Neural cell (in vitro differentiated cells): Measurements from ENCODE around the gene DIAPH2. TPM values are rescaled to one million over a fixed set of nuclear protein-coding genes. Genes with fewer than 3 reads are reported as not detected.
"Not testable (repeated sequence)": the region's sequence is repeated elsewhere in the genome, so short reads cannot be mapped to it uniquely, and the experiment has no call there.

Experiments
- H2AFZ ChIP-seq: fragments of 200-600, 300-800 bp; sonication (generic), shearing (Covaris generic); 2 replicates; pipeline ENCODE4 v1.6.0; 2014; ENCODE audit warnings: low read depth, mild to moderate bottlenecking, antibody characterized with exemption, low read length, moderate library complexity
- H3F3A ChIP-seq: fragments of 200-600 bp; shearing (Covaris generic); 2 replicates; pipeline ENCODE4 v1.6.1; 2016; ENCODE audit warnings: mild to moderate bottlenecking, moderate library complexity, mixed read lengths, antibody characterized with exemption, low read length; ENCODE audit not compliant: insufficient read depth, poor library complexity, severe bottlenecking
- H3K27ac ChIP-seq: fragments of 200-600, 300-800 bp; sonication (generic), shearing (Covaris generic); 2 replicates; pipeline ENCODE4 v1.5.1; 2014; ENCODE audit warnings: mild to moderate bottlenecking, low read length, moderate library complexity
- H3K27me3 ChIP-seq: fragments of 300-800, 200-600 bp; sonication (generic), shearing (Covaris generic); 2 replicates; pipeline ENCODE4 v1.6.0; 2014; ENCODE audit warnings: mild to moderate bottlenecking, low read depth, low read length, moderate library complexity; ENCODE audit not compliant: insufficient read depth
- H3K36me3 ChIP-seq: fragments of 300-800, 200-600 bp; sonication (generic), shearing (Covaris generic); 2 replicates; pipeline ENCODE4 v1.5.1; 2014; ENCODE audit warnings: mild to moderate bottlenecking, antibody characterized with exemption, low read length, moderate library complexity; ENCODE audit not compliant: insufficient read depth
- H3K4me2 ChIP-seq: fragments of 300-800, 200-600 bp; sonication (generic), shearing (Covaris generic); 2 replicates; pipeline ENCODE4 v1.6.0; 2014; ENCODE audit warnings: mild to moderate bottlenecking, low read length
- H3K4me3 ChIP-seq: fragments of 300-800, 200-600 bp; sonication (generic), shearing (Covaris generic); 2 replicates; pipeline ENCODE4 v1.5.1; 2014; ENCODE audit warnings: mild to moderate bottlenecking, low read length, moderate library complexity
- H3K79me2 ChIP-seq: fragments of 200-600 bp; shearing (Covaris generic); replicated peaks from 2 replicates; pipeline ENCODE4 v1.6.0; 2014; ENCODE audit warnings: mild to moderate bottlenecking, low read length, moderate library complexity; ENCODE audit not compliant: insufficient read depth
- H3K9ac ChIP-seq: fragments of 300-800, 200-600 bp; sonication (generic), shearing (Covaris generic); 2 replicates; pipeline ENCODE4 v1.6.1; 2016; ENCODE audit warnings: mild to moderate bottlenecking, low read length, mixed read lengths
- H3K9me2 ChIP-seq: fragments of 200-600 bp; shearing (Covaris generic); 2 replicates; pipeline ENCODE4 v1.6.1; 2016; ENCODE audit warnings: mild to moderate bottlenecking, low read length, mixed read lengths; ENCODE audit not compliant: insufficient read depth
- H3K9me3 ChIP-seq: fragments of 200-600, 300-800 bp; sonication (generic), shearing (Covaris generic); 2 replicates; pipeline ENCODE4 v1.6.1; 2016; ENCODE audit warnings: mild to moderate bottlenecking, mixed run types, low read length, moderate library complexity, mixed read lengths
- H4K20me1 ChIP-seq: fragments of 200-600 bp; shearing (Covaris generic); 2 replicates; pipeline ENCODE4 v1.6.1; 2016; ENCODE audit warnings: mild to moderate bottlenecking, mixed run types; ENCODE audit not compliant: insufficient read depth
- EP300 ChIP-seq: fragments of 450-650 bp; conservative IDR thresholded peaks from 2 replicates; pipeline ENCODE4 v1.6.1; 2014; ENCODE audit warnings: antibody characterized with exemption, mild to moderate bottlenecking, moderate library complexity; ENCODE audit not compliant: poor library complexity, severe bottlenecking
- EZH2 ChIP-seq: fragments of 200-600, 300-800 bp; shearing (Covaris generic), sonication (generic); IDR thresholded peaks from 2 replicates; pipeline ENCODE4 v1.6.1; 2014; ENCODE audit warnings: antibody characterized with exemption, low read length, borderline replicate concordance, mild to moderate bottlenecking; ENCODE audit not compliant: insufficient read depth, poor library complexity, severe bottlenecking
- MXI1 ChIP-seq: fragments of 450-650 bp; conservative IDR thresholded peaks from 2 replicates; pipeline ENCODE4 v1.6.1; 2014; ENCODE audit warnings: antibody characterized with exemption, mild to moderate bottlenecking; ENCODE audit not compliant: poor library complexity, severe bottlenecking
- POLR2AphosphoS5 ChIP-seq: IDR thresholded peaks from 2 replicates; pipeline ENCODE4 v1.6.1; 2012
- RAD21 ChIP-seq: fragments of 450-650 bp; conservative IDR thresholded peaks from 2 replicates; pipeline ENCODE4 v1.6.1; 2014; ENCODE audit warnings: antibody characterized with exemption, mild to moderate bottlenecking, moderate library complexity
- SMC3 ChIP-seq: fragments of 450-650 bp; conservative IDR thresholded peaks from 2 replicates; pipeline ENCODE4 v1.6.1; 2014; ENCODE audit warnings: antibody characterized with exemption, mild to moderate bottlenecking, moderate library complexity; ENCODE audit not compliant: poor library complexity
- TAF1 ChIP-seq: IDR thresholded peaks from 2 replicates; pipeline ENCODE4 v1.6.1; 2012; ENCODE audit warnings: low read depth
- polyA plus RNA-seq: library from polyadenylated mRNA; depleted of rRNA; stranded (reverse); fragments of >200 nt; gene quantifications from 2 replicates; pipeline ENCODE4 v1.2.3, GENCODE V29; 2014
- TF ChIP-seq, protein P1 (sequence below): fragments of 450-650 bp; IDR thresholded peaks from 2 replicates; pipeline ENCODE4 v1.5.1; 2014; ENCODE audit warnings: antibody characterized with exemption, mild to moderate bottlenecking, moderate library complexity; ENCODE audit not compliant: poor library complexity, severe bottlenecking
- TF ChIP-seq, protein P2 (sequence below): IDR thresholded peaks from 2 replicates; pipeline ENCODE4 v1.6.1; 2012; ENCODE audit warnings: borderline replicate concordance

Gene DIAPH2
- polyA plus RNA-seq, 1 donor from 2014 or later = 0.07 TPM

DNA sequence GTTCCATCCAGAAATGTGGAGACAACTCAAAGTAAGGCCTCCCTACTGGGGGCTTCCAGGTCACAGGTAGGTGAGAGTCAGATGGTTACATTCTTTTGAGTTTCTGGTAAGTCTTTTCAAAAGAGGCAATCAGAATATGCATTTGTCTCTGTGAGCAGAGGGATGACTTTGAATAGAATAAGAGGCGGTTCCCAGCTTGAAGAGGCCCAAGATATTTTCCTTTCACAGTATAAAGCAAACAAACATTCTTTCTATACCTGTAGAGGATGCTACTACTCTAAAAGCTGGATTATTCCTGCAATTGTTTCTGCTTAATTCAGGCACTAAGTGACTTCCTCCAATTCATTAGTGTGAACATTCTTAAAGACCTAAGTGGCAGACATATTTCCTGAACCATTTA, 44.4 kb downstream of the DIAPH2 start:
- Histone ChIP-seq H3K27ac (no peak overlapping the region), H3K4me2 (no peak overlapping the region), H3F3A (no peaks in the 10 kb centered on the region), H3K27me3 (no peaks in the 10 kb centered on the region), H4K20me1 (no peaks in the 10 kb centered on the region), H3K9ac (no peak overlapping the region), H3K79me2 (no peaks in the 10 kb centered on the region), H3K36me3 (no peaks in the 10 kb centered on the region), H3K9me3 (no peaks in the 10 kb centered on the region), H3K4me3 (no peak overlapping the region), H2AFZ (no peak overlapping the region), H3K9me2 (no peaks in the 10 kb centered on the region)
- TF ChIP-seq POLR2AphosphoS5 = no peak
- no peak for TF ChIP-seq TAF1

DNA sequence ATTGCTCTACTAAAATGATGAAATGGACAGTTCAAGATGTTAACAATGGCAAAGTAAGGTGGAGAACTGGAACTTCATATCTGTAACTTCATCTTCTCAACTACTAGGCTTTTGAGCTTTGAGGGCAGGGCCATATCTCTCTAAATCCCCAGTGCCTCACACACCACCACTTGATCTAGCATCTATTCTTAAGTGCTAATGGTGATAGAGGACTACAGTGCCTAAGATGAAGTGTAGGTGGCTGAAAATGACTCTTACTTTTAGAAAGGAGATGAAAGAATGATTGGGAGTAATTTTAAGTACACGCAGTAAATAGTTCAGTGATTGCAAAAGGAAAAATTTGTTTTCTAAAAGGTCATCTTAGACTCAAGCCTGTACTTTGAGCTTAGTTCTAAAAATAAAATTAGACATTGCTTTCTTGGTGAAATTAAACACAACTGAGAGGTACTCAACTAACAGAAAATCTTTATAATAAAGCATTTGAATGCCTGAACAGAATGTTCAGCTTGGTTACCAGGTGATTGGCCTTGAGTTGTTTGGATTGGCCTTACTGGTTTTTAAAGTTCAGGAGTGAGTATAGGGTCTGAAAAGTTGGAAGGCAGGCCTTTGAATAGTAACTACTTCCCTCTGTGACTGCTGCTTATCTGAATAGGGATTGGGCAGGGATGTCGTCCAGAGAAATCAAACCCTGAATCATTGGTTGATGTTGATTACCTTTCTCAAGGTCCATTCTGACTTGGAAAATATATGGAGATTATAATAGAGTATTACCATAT, 45.4 kb downstream of the DIAPH2 start:
- Histone ChIP-seq H3K36me3 (no peaks in the 10 kb centered on the region), H4K20me1 (no peaks in the 10 kb centered on the region), H3K9me2 (no peaks in the 10 kb centered on the region), H3K4me2 (no peak overlapping the region), H3K27ac (no peak overlapping the region), H3K9me3 (no peaks in the 10 kb centered on the region), H3K79me2 (no peaks in the 10 kb centered on the region), H2AFZ (no peak overlapping the region), H3K4me3 (no peak overlapping the region), H3F3A (no peaks in the 10 kb centered on the region), H3K9ac (no peak overlapping the region), H3K27me3 (no peaks in the 10 kb centered on the region)
- TF ChIP-seq TAF1 (no peak), MXI1 (no peak), SMC3 (no peak), RAD21 (no peak), POLR2AphosphoS5 (no peak)
- TF ChIP-seq, protein P1, sequence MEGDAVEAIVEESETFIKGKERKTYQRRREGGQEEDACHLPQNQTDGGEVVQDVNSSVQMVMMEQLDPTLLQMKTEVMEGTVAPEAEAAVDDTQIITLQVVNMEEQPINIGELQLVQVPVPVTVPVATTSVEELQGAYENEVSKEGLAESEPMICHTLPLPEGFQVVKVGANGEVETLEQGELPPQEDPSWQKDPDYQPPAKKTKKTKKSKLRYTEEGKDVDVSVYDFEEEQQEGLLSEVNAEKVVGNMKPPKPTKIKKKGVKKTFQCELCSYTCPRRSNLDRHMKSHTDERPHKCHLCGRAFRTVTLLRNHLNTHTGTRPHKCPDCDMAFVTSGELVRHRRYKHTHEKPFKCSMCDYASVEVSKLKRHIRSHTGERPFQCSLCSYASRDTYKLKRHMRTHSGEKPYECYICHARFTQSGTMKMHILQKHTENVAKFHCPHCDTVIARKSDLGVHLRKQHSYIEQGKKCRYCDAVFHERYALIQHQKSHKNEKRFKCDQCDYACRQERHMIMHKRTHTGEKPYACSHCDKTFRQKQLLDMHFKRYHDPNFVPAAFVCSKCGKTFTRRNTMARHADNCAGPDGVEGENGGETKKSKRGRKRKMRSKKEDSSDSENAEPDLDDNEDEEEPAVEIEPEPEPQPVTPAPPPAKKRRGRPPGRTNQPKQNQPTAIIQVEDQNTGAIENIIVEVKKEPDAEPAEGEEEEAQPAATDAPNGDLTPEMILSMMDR = no peak

DNA sequence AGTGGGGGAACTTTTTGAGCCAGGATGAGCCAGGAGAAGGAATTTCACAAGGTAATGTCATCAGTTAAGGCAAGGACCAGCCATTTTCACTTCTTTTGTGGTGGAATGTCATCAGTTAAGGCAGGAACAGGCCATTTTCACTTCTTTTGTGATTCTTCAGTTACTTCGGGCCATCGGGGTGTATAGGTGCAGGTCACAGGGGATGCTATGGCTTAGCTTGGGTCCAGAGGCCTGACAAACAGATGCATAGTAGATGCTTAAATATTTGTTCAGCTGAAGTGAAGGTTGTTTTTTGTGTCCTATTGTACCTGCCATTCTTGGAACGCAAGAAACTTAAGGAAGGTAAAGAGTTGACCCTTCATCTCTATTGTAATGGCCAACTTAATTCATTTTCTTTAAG, 46.4 kb downstream of the DIAPH2 start:
- H3F3A ChIP-seq, H3K9me3 ChIP-seq, H3K4me2 ChIP-seq, H3K27me3 ChIP-seq, H3K27ac ChIP-seq, H3K79me2 ChIP-seq, H3K36me3 ChIP-seq, H4K20me1 ChIP-seq, H3K9ac ChIP-seq, H3K4me3 ChIP-seq, H2AFZ ChIP-seq, H3K9me2 ChIP-seq: not testable (repeated sequence)

DNA sequence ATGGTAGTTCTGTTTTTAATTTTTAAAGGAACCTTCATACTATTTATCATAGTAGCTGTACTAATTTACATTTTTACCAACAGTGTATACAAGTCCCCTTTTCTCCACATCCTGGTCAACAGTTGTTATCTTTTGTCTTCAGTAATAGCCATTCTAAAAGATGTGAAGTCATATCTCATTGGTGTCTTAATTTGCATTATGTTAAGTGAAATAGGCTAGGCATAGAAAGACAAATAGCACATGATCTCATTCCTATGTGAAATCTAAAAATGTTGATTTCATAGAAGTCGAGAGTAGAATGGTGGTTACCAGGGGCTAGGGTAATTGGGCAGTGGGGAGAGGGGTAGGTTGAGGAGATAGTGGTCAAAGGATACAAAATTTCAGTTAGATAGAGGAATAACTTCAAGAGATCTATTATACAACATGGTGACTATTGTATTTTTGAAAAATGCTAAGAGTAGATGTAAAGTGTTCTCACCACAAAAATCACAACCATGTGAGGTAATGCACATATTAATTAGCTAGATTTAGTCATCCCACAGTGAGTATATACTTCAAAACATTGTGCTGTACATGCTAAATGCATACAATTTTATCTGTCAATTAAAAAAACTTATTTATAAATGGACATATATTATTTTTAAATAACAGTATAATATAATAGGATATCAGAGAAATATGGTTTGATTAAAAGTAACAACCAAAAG, 58.9 kb downstream of the DIAPH2 start:
- Histone ChIP-seq H3K9me2 (no peaks in the 10 kb centered on the region), H2AFZ (no peak overlapping the region), H3F3A (no peaks in the 10 kb centered on the region), H3K9ac (no peak overlapping the region), H3K9me3 (no peaks in the 10 kb centered on the region), H3K27ac (no peak overlapping the region), H3K36me3 (no peaks in the 10 kb centered on the region), H3K4me2 (no peak overlapping the region), H3K79me2 (no peaks in the 10 kb centered on the region), H3K4me3 (no peak overlapping the region), H3K27me3 (no peaks in the 10 kb centered on the region), H4K20me1 (no peaks in the 10 kb centered on the region)
- TF ChIP-seq RAD21 (no peak), TAF1 (no peak), SMC3 (no peak), POLR2AphosphoS5 (no peak), EZH2 (no peak), EP300 (no peak), MXI1 (no peak)
- TF ChIP-seq, protein P1 = no peak
- TF ChIP-seq, protein P2, sequence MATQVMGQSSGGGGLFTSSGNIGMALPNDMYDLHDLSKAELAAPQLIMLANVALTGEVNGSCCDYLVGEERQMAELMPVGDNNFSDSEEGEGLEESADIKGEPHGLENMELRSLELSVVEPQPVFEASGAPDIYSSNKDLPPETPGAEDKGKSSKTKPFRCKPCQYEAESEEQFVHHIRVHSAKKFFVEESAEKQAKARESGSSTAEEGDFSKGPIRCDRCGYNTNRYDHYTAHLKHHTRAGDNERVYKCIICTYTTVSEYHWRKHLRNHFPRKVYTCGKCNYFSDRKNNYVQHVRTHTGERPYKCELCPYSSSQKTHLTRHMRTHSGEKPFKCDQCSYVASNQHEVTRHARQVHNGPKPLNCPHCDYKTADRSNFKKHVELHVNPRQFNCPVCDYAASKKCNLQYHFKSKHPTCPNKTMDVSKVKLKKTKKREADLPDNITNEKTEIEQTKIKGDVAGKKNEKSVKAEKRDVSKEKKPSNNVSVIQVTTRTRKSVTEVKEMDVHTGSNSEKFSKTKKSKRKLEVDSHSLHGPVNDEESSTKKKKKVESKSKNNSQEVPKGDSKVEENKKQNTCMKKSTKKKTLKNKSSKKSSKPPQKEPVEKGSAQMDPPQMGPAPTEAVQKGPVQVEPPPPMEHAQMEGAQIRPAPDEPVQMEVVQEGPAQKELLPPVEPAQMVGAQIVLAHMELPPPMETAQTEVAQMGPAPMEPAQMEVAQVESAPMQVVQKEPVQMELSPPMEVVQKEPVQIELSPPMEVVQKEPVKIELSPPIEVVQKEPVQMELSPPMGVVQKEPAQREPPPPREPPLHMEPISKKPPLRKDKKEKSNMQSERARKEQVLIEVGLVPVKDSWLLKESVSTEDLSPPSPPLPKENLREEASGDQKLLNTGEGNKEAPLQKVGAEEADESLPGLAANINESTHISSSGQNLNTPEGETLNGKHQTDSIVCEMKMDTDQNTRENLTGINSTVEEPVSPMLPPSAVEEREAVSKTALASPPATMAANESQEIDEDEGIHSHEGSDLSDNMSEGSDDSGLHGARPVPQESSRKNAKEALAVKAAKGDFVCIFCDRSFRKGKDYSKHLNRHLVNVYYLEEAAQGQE = no peak
